Neural progenitor cell (in vitro differentiated cells): ENCODE results near the gene GLP1R. TPM values are rescaled to one million over a fixed set of nuclear protein-coding genes. Genes with fewer than 3 reads are reported as not detected.

Source experiments
- DNase-seq: peaks from one replicate; pipeline ENCODE4 v3.0.0-alpha.2; 2016; ENCODE audit warnings: low spot score
- H2AFZ ChIP-seq: fragments of 200-600 bp; sonication (generic); replicated peaks from 2 replicates; pipeline ENCODE4 v1.6.1; 2016; ENCODE audit warnings: antibody characterized with exemption
- H3F3A ChIP-seq: fragments of 200-600 bp; sonication (generic); 2 replicates; pipeline ENCODE4 v1.6.1; 2016; ENCODE audit warnings: antibody characterized with exemption, low read depth
- H3K27ac ChIP-seq: fragments of 200-600 bp; sonication (generic); 2 replicates; pipeline ENCODE4 v1.5.1; 2016; ENCODE audit warnings: mild to moderate bottlenecking
- H3K27me3 ChIP-seq: fragments of 200-600 bp; sonication (generic); 2 replicates; pipeline ENCODE4 v1.6.1; 2016; ENCODE audit warnings: mild to moderate bottlenecking, moderate library complexity
- H3K36me3 ChIP-seq: fragments of 200-600 bp; sonication (generic); 2 replicates; pipeline ENCODE4 v1.5.1; 2016
- H3K4me1 ChIP-seq: fragments of 200-600 bp; sonication (generic); 2 replicates; pipeline ENCODE4 v1.6.1; 2016; ENCODE audit warnings: mixed run types
- H3K4me2 ChIP-seq: fragments of 200-600 bp; sonication (generic); 2 replicates; pipeline ENCODE4 v1.6.1; 2016
- H3K4me3 ChIP-seq: fragments of 200-600 bp; sonication (generic); 2 replicates; pipeline ENCODE4 v1.5.1; 2016
- H3K79me2 ChIP-seq: fragments of 200-600 bp; sonication (generic); 2 replicates; pipeline ENCODE4 v1.6.1; 2016; ENCODE audit warnings: low read depth
- H3K9ac ChIP-seq: fragments of 200-600 bp; sonication (generic); 2 replicates; pipeline ENCODE4 v1.6.1; 2016
- H3K9me3 ChIP-seq: fragments of 200-600 bp; sonication (generic); 2 replicates; pipeline ENCODE4 v1.5.1; 2016; ENCODE audit warnings: low read depth
- H4K20me1 ChIP-seq: fragments of 200-600 bp; sonication (generic); 2 replicates; pipeline ENCODE4 v1.6.1; 2016; ENCODE audit warnings: low read depth
- H3K27ac Mint-ChIP-seq: 3 replicates; pipeline ENCODE4 v1.8.0; 2021; ENCODE audit warnings: mixed read lengths
- H3K27me3 Mint-ChIP-seq: 2 replicates; pipeline ENCODE4 v1.8.0; 2022; ENCODE audit warnings: low read depth, mild to moderate bottlenecking, inconsistent platforms, moderate library complexity, mixed read lengths; ENCODE audit not compliant: insufficient read depth
- H3K36me3 Mint-ChIP-seq: 3 replicates; pipeline ENCODE4 v1.8.0; 2021; ENCODE audit warnings: mixed read lengths
- H3K4me1 Mint-ChIP-seq: 3 replicates; pipeline ENCODE4 v1.8.0; 2021; ENCODE audit warnings: mixed read lengths
- H3K4me3 Mint-ChIP-seq: 3 replicates; pipeline ENCODE4 v1.8.0; 2021; ENCODE audit warnings: mild to moderate bottlenecking, moderate library complexity, mixed read lengths
- H3K9me3 Mint-ChIP-seq: 3 replicates; pipeline ENCODE4 v1.8.0; 2020; ENCODE audit warnings: mixed read lengths
- EZH2 ChIP-seq: fragments of 200-600 bp; sonication (generic); IDR thresholded peaks from 2 replicates; pipeline ENCODE4 v1.6.1; 2017; ENCODE audit warnings: antibody characterized with exemption, mild to moderate bottlenecking, moderate library complexity
- EZH2phosphoT487 ChIP-seq: fragments of 200-600 bp; sonication (generic); IDR thresholded peaks from 2 replicates; pipeline ENCODE4 v1.6.1; 2017; ENCODE audit warnings: antibody characterized with exemption
- total RNA-seq: library from RNA; depleted of rRNA; stranded (reverse); fragments of >200 nt; gene quantifications from 2 replicates; pipeline ENCODE4 v1.2.3, GENCODE V29; 2015; ENCODE audit warnings: low replicate concordance
- TF ChIP-seq, protein P1 (sequence below): fragments of 200-600 bp; sonication (generic); IDR thresholded peaks from 2 replicates; pipeline ENCODE4 v1.5.1; 2017; ENCODE audit warnings: antibody characterized with exemption, mild to moderate bottlenecking

The GLP1R gene
- total RNA-seq, 1 donor from 2014 or later: 0.82 TPM

DNA sequence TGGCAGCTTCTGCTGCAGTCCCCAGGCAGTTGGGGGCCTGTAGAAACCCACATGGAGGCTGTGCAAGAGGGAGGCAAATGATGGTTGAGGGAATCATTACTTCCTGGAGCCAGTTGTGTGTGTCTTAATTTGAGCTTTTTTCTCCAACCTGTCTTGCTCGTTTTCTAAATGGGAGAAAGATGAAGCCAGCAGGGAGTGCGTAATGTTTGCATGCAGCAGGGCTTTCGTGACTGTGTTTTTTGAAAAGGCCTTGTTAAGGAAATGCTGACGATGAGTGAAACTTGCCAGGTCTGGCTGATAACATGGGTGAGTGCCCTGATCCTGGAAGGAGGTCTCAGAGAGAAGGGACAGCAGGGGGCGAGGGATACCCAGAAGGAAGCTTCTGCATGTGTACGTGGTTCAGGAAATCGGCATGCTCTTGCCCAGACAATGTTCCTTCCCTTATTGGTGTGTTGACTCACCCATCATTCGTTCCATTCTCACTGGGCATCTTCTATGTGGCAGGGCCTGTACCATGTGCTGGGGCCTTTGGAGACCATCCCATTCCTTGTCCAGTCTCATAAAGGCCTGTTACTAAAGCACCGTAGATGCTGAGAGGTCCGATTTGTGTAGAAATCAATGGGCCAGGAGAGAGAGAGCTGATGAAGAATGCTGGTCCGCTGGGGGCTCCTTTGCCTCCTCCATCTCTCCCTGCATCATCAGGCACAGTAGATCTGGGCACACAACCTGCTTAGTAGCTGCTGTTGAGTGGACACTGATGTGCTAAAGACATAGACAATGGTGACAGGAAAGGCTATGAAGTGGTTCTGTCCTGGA, 27.4 kb downstream of the GLP1R start:
- no peak overlapping the region for H3K4me2 ChIP-seq
- H3K27ac ChIP-seq: no peak overlapping the region
- TF ChIP-seq EZH2 (no peak), EZH2phosphoT487 (no peak)
- TF ChIP-seq, protein P1, sequence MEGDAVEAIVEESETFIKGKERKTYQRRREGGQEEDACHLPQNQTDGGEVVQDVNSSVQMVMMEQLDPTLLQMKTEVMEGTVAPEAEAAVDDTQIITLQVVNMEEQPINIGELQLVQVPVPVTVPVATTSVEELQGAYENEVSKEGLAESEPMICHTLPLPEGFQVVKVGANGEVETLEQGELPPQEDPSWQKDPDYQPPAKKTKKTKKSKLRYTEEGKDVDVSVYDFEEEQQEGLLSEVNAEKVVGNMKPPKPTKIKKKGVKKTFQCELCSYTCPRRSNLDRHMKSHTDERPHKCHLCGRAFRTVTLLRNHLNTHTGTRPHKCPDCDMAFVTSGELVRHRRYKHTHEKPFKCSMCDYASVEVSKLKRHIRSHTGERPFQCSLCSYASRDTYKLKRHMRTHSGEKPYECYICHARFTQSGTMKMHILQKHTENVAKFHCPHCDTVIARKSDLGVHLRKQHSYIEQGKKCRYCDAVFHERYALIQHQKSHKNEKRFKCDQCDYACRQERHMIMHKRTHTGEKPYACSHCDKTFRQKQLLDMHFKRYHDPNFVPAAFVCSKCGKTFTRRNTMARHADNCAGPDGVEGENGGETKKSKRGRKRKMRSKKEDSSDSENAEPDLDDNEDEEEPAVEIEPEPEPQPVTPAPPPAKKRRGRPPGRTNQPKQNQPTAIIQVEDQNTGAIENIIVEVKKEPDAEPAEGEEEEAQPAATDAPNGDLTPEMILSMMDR: no peak
- Mint-ChIP-seq H3K36me3 (no peaks in the 10 kb centered on the region), H3K9me3 (no peaks in the 10 kb centered on the region), H3K27ac (no peak overlapping the region), H3K4me3 (no peak overlapping the region), H3K4me1 (peaks cover 14% of the 10 kb centered on the region), H3K27me3 (peaks cover 5% of the 10 kb centered on the region)
- H3K9ac ChIP-seq: no peak overlapping the region
- no peak for DNase-seq
- H3K36me3 ChIP-seq: no peaks in the 10 kb centered on the region
- H2AFZ ChIP-seq: no peak overlapping the region
- no peaks in the 10 kb centered on the region for H3K9me3 ChIP-seq
- H4K20me1 ChIP-seq: no peaks in the 10 kb centered on the region
- no peaks in the 10 kb centered on the region for H3K4me1 ChIP-seq
- no peaks in the 10 kb centered on the region for H3K79me2 ChIP-seq
- H3K4me3 ChIP-seq: no peak overlapping the region
- no peaks in the 10 kb centered on the region for H3K27me3 ChIP-seq
- no peaks in the 10 kb centered on the region for H3F3A ChIP-seq

DNA sequence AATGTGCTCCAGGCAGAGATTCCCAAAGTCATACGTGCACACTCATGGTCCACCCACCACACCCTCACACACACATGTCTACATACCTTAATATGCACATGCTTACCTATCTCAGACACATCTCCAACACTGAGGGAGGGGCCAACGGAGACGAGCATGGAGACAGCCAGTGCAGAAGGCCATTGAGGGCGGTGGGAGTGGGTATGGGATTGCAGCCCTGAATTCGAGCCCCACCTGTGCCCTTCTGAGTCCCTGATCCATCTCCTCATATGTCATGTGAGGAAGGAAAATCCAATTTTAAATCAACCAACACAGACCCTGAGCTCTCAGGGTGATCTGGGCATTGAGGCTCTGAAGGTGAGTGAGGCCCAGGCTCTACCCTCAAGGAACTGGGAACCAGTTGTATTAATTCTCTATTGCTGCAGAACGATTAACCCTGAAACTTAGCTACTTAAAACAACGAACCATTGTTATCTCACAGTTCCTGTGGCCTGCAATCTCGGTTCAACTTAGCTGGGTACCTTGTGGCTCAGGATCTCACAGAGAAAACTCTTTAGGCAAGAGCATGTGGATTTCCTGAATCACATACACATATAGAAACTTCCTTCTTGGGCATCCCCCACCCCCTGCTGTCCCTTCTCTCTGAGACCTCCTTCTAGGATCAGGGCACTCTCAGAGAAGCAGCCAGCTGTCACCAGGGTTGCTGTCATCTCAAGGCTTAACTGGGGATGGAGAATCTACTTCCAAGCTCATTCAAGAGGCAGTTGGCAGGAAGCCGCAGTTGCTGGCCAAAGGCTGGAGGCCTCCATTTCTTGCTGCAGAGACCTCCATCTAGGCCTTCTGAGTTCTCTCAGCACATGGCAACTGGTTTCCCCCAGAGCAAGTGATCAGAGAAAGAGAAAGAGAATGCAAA, 28.3 kb downstream of the GLP1R start:
- no peaks in the 10 kb centered on the region for H3K4me1 ChIP-seq
- Mint-ChIP-seq H3K27ac (no peak overlapping the region), H3K4me3 (no peak overlapping the region), H3K27me3 (peaks cover 5% of the 10 kb centered on the region), H3K36me3 (no peaks in the 10 kb centered on the region), H3K9me3 (no peaks in the 10 kb centered on the region), H3K4me1 (peaks cover 14% of the 10 kb centered on the region)
- no peak for DNase-seq
- H3K36me3 ChIP-seq: no peaks in the 10 kb centered on the region
- H4K20me1 ChIP-seq: no peaks in the 10 kb centered on the region
- TF ChIP-seq EZH2 (no peak), EZH2phosphoT487 (no peak)
- TF ChIP-seq, protein P1: no peak
- H3K27me3 ChIP-seq: no peaks in the 10 kb centered on the region
- no peaks in the 10 kb centered on the region for H3K9me3 ChIP-seq
- H3K27ac ChIP-seq: no peak overlapping the region
- no peaks in the 10 kb centered on the region for H3K79me2 ChIP-seq
- H3K4me3 ChIP-seq: no peak overlapping the region
- no peaks in the 10 kb centered on the region for H3F3A ChIP-seq
- H2AFZ ChIP-seq: no peak overlapping the region
- no peak overlapping the region for H3K9ac ChIP-seq
- H3K4me2 ChIP-seq: no peak overlapping the region

DNA sequence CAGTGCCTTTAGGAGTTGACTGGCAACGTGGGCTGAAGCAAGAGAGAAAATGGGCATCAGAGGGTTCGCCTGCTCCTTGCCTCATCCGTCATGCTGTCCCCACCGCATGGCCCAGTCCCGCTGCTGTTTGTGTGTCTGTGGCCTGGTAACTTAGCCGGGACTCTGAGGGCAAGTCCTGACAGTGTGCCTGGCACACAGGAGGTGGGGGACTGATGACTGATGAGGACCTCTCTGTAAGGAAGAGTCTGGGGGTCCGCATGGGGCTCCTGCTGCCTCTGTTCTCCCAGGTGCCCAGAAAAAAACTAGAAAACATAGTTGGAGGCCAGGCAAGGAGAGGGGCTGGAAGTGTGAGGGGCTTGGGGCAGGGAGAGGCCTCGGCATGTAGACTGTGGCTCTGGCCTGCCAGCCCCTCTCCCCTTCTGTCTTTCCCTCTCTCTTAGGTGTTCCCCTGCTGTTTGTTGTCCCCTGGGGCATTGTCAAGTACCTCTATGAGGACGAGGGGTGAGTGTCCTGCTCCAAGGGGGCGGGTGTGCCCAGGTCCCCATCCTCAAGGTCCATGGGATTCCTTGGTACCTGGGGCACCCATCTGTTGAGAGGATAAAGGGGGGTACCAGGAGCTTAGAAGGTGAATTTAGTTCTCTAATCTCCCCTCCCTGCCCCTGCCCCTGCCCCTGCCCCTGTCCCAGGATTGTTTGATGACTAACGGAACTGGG, 29.5 kb downstream of the GLP1R start:
- Histone ChIP-seq H3K9me3 (no peaks in the 10 kb centered on the region), H3K36me3 (no peaks in the 10 kb centered on the region), H3K9ac (no peak overlapping the region), H2AFZ (no peak overlapping the region), H4K20me1 (no peaks in the 10 kb centered on the region), H3K4me2 (no peak overlapping the region), H3K4me1 (no peaks in the 10 kb centered on the region), H3K4me3 (no peak overlapping the region), H3K79me2 (no peaks in the 10 kb centered on the region), H3K27me3 (no peaks in the 10 kb centered on the region), H3F3A (no peaks in the 10 kb centered on the region), H3K27ac (no peak overlapping the region)
- peaks cover 7% of the 10 kb centered on the region for H3K27me3 Mint-ChIP-seq
- no peak for DNase-seq
- TF ChIP-seq, protein P1: no peak
- TF ChIP-seq EZH2phosphoT487 (no peak), EZH2 (no peak)
- H3K27ac Mint-ChIP-seq: no peak overlapping the region
- H3K4me3 Mint-ChIP-seq: no peak overlapping the region
- peaks cover 14% of the 10 kb centered on the region for H3K4me1 Mint-ChIP-seq
- H3K36me3 Mint-ChIP-seq: no peaks in the 10 kb centered on the region
- H3K9me3 Mint-ChIP-seq: no peaks in the 10 kb centered on the region
